Endothelial cell of umbilical vein (primary cell): ENCODE measurements around the gene NETO1. TPM values are rescaled to one million over a fixed set of nuclear protein-coding genes. Genes with fewer than 3 reads are reported as not detected.

ENCODE experiments used
- BruUV-seq: library from RNA; stranded (reverse); fragments of 400-500 nt; replicated peaks from 2 replicates; lab custom pipeline; 2021; lab: Mats Ljungman, UMichigan
- CTCF ChIA-PET: fragments of 300-600, 350-600 bp; sonication (Branson Sonifier 250); formaldehyde crosslinking; loops from one replicate; lab custom pipeline; 2021; ENCODE audit warnings: antibody characterized with exemption, inconsistent platforms; lab: Charles Lee
- POLR2A ChIA-PET: fragments of 300-600, 350-600 bp; sonication (Branson Sonifier 250); formaldehyde crosslinking; loops from one replicate; lab custom pipeline; 2021; ENCODE audit warnings: antibody characterized with exemption, inconsistent platforms; lab: Charles Lee
- DNase-seq: peaks from one replicate; pipeline ENCODE4 v3.0.0-alpha.2; 2011; ENCODE audit warnings: low read depth, low spot score
- FAIRE-seq: peaks from 2 replicates; lab custom pipeline; 2011; peaks lifted over from hg19 to GRCh38; lab: Jason Lieb, UNC
- H2AFZ ChIP-seq: 2 replicates; pipeline ENCODE4 v1.6.0; 2012; ENCODE audit warnings: low read depth, low read length, control low read depth, inconsistent platforms
- H3K27ac ChIP-seq: 2 replicates; pipeline ENCODE4 v1.5.1; 2011; ENCODE audit warnings: low read depth, mild to moderate bottlenecking, control low read depth, low read length, moderate library complexity; ENCODE audit not compliant: insufficient read depth
- H3K27me3 ChIP-seq, 2 experiments: 2 replicates each; pipeline versions ENCODE4 v1.6.0 to v1.6.1; 2011; ENCODE audit warnings: low read length in 2 of 2, mixed read lengths in 1 of 2; ENCODE audit not compliant: control insufficient read depth in 2 of 2, insufficient read depth in 2 of 2
- H3K36me3 ChIP-seq, 2 experiments: 2 replicates in 1 of 2; 3 replicates in 1 of 2; pipeline ENCODE4 v1.5.1; 2011; ENCODE audit warnings: low read length in 2 of 2, mild to moderate bottlenecking in 1 of 2, moderate library complexity in 1 of 2; ENCODE audit not compliant: control insufficient read depth in 2 of 2, insufficient read depth in 2 of 2; ENCODE audit errors: extremely low read depth in 1 of 2
- H3K4me1 ChIP-seq: 3 replicates; pipeline ENCODE4 v1.5.1; 2011; ENCODE audit warnings: mild to moderate bottlenecking, low read length; ENCODE audit not compliant: control insufficient read depth, insufficient read depth; ENCODE audit errors: extremely low read depth
- H3K4me2 ChIP-seq: 2 replicates; pipeline ENCODE4 v1.6.1; 2011; ENCODE audit warnings: low read length, control low read depth, mixed read lengths; ENCODE audit not compliant: insufficient read depth
- H3K4me3 ChIP-seq, 3 experiments: fragments of 200-600 bp in 1 of 3; sonication (generic), shearing (Covaris generic) in 1 of 3; replicated peaks in 1 of 3; 2 replicates each; pipeline ENCODE4 v1.5.1; 2011 to 2016; ENCODE audit warnings: control low read depth in 3 of 3, low read length in 3 of 3, mild to moderate bottlenecking in 2 of 3, inconsistent platforms in 1 of 3, low read depth in 1 of 3, moderate library complexity in 1 of 3; ENCODE audit not compliant: insufficient read depth in 1 of 3
- H3K79me2 ChIP-seq: 2 replicates; pipeline ENCODE4 v1.6.0; 2012; ENCODE audit warnings: low read length, inconsistent platforms; ENCODE audit not compliant: control insufficient read depth, insufficient read depth
- H3K9ac ChIP-seq: replicated peaks from 2 replicates; pipeline ENCODE3; 2011; ENCODE audit warnings: low read length, control low read depth; ENCODE audit not compliant: insufficient read depth; ENCODE audit errors: extremely low read depth
- H3K9me1 ChIP-seq: replicated peaks from 3 replicates; pipeline ENCODE4 v1.6.0; 2011; ENCODE audit warnings: mild to moderate bottlenecking, low read length; ENCODE audit not compliant: control insufficient read depth, insufficient read depth; ENCODE audit errors: extremely low read depth
- H3K9me3 ChIP-seq: replicated peaks from 2 replicates; pipeline ENCODE4 v1.5.1; 2012; ENCODE audit warnings: low read length, inconsistent platforms; ENCODE audit not compliant: control insufficient read depth, insufficient read depth
- H4K20me1 ChIP-seq: replicated peaks from 2 replicates; pipeline ENCODE3; 2011; ENCODE audit warnings: mild to moderate bottlenecking, low read length; ENCODE audit not compliant: control insufficient read depth, insufficient read depth; ENCODE audit errors: extremely low read depth
- CTCF ChIP-seq, 2 donors: IDR thresholded peaks; 1 replicate in 1 of 2; 2 replicates in 1 of 2; pipeline ENCODE4 v1.5.1; 2011; ENCODE audit warnings: low read length in 2 of 2, mild to moderate bottlenecking in 2 of 2, moderate library complexity in 2 of 2, control low read depth in 1 of 2, inconsistent platforms in 1 of 2, low read depth in 1 of 2; ENCODE audit not compliant: insufficient read depth in 1 of 2; ENCODE audit errors: extremely low read depth in 1 of 2
- EZH2 ChIP-seq: IDR thresholded peaks from 2 replicates; pipeline ENCODE4 v1.6.1; 2012; ENCODE audit warnings: borderline replicate concordance, low read depth, mild to moderate bottlenecking, moderate library complexity, low read length, inconsistent platforms; ENCODE audit not compliant: severe bottlenecking
- FOS ChIP-seq: IDR thresholded peaks from 2 replicates; pipeline ENCODE4 v1.6.1; 2011; ENCODE audit warnings: mild to moderate bottlenecking, low read length, moderate library complexity, borderline replicate concordance; ENCODE audit not compliant: insufficient read depth
- GATA2 ChIP-seq: IDR thresholded peaks from 2 replicates; pipeline ENCODE4 v1.7.0; 2011; ENCODE audit warnings: low read depth, mild to moderate bottlenecking, moderate library complexity, mixed read lengths, low read length; ENCODE audit not compliant: insufficient read length, insufficient read depth
- JUN ChIP-seq: IDR thresholded peaks from 2 replicates; pipeline ENCODE4 v1.6.1; 2011; ENCODE audit warnings: borderline replicate concordance, low read depth; ENCODE audit not compliant: insufficient read length, insufficient read depth
- MAX ChIP-seq: IDR thresholded peaks from 2 replicates; pipeline ENCODE4 v1.6.1; 2011; ENCODE audit not compliant: insufficient read depth, insufficient read length
- MYC ChIP-seq: IDR thresholded peaks from one replicate; pipeline ENCODE4 v1.6.1; 2011; ENCODE audit warnings: mild to moderate bottlenecking, low read depth, low read length
- POLR2A ChIP-seq: IDR thresholded peaks from 2 replicates; pipeline ENCODE4 v1.6.1; 2012; ENCODE audit warnings: low read depth, mild to moderate bottlenecking, control low read depth, low read length
- dilution Hi-C: fragments of 300-500 bp; cut with MboI; formaldehyde crosslinking; loops from one replicate; pipeline ENCODE4 v1.15.0; 2019; ENCODE audit warnings: low sequenced_read_pairs; ENCODE audit not compliant: extremely low pct_ligation_motif_present
- intact Hi-C: fragments of 100-400 bp; cut with micrococcal nuclease; formaldehyde crosslinking; loops from one replicate; pipeline ENCODE4 v1.10.0; 2022
- polyA plus RNA-seq, 4 experiments: library from polyadenylated mRNA; depleted of rRNA in 3 of 4; stranded (reverse) in 3 of 4; unstranded in 1 of 4; fragments of >200 nt; gene quantifications; 2 replicates each; pipeline versions ENCODE4 v1.2.1 to v1.2.3, GENCODE V29; 2011 to 2012; ENCODE audit warnings: missing spikeins in 1 of 4
- total RNA-seq: library from RNA; stranded (reverse); gene quantifications from 2 replicates; pipeline ENCODE4 v1.2.3, GENCODE V29; 2021

Gene NETO1
- total and polyA plus RNA-seq, 2 donors (not counting 3 experiments of a cell fraction or from before 2014, with no cell fraction given) = not detected

GRCh38 chr18:72878143-72878542, 10.4 kb upstream of the NETO1 start:
- TF ChIP-seq FOS (no peak), MYC (no peak), JUN (no peak), CTCF (IDR thresholded peaks at IDR 0.05; ENCODE audit: extremely low read depth in 1 of 2, insufficient read depth in 1 of 2, low read depth in 1 of 2, low read length in 2 of 2) (no peak), POLR2A (no peak), MAX (no peak), GATA2 (no peak), EZH2 (no peak)
- Histone ChIP-seq H3K4me3 (no peak overlapping the region), H3K4me2 (no peak overlapping the region), H3K27me3 (no peaks in the 10 kb centered on the region), H3K9ac (no peak overlapping the region), H3K4me1 (no peaks in the 10 kb centered on the region), H4K20me1 (no peaks in the 10 kb centered on the region), H3K27ac (no peak overlapping the region), H3K79me2 (no peaks in the 10 kb centered on the region), H3K9me1 (no peaks in the 10 kb centered on the region), H3K9me3 (peaks cover 2% of the 10 kb centered on the region), H2AFZ (no peak overlapping the region), H3K36me3 (no peaks in the 10 kb centered on the region)
- no TSS peak for BruUV-seq
- ChIA-PET CTCF (no interaction called here), POLR2A (no interaction called here)
- FAIRE-seq (no peak), DNase-seq (no peak)
- dilution Hi-C loops (no loop called here), intact Hi-C loops (no loop called here)
